Prostate gland (tissue), 2 donors: ENCODE measurements around the gene CD86. TPM values are rescaled to one million over a fixed set of nuclear protein-coding genes. Genes with fewer than 3 reads are reported as not detected.

ENCODE experiments used
- DNase-seq: peaks from one replicate; pipeline ENCODE4 v3.0.0-alpha.2; 2019; ENCODE audit warnings: low spot score
- H3K27ac ChIP-seq, 2 donors: fragments of 200-600 bp; sonication (generic); 2 replicates each; pipeline ENCODE4 v1.5.1; 2017 to 2019
- H3K27me3 ChIP-seq: fragments of 200-600 bp; sonication (generic); replicated peaks from 2 replicates; pipeline ENCODE4 v1.5.1; 2019; ENCODE audit not compliant: insufficient read depth
- H3K36me3 ChIP-seq, 2 donors: fragments of 200-600 bp; sonication (generic); 1 replicate in 1 of 2; 2 replicates in 1 of 2; pipeline versions ENCODE4 v1.5.1 to v1.8.1; 2017 to 2019
- H3K4me1 ChIP-seq: fragments of 200-600 bp; sonication (generic); replicated peaks from 2 replicates; pipeline ENCODE4 v1.5.1; 2019
- H3K4me3 ChIP-seq, 2 donors: fragments of 200-600 bp; sonication (generic); 2 replicates each; pipeline ENCODE4 v1.5.1; 2017 to 2019
- H3K9me3 ChIP-seq: fragments of 200-600 bp; sonication (generic); 2 replicates; pipeline ENCODE4 v1.5.1; 2017
- CTCF ChIP-seq, 4 experiments: fragments of 200-600 bp in 2 of 4; fragments of 450-650 bp in 2 of 4; sonication (generic) in 2 of 4; IDR thresholded peaks; 1 replicate in 3 of 4; 2 replicates in 1 of 4; pipeline ENCODE4 v1.5.1; 2016 to 2019; ENCODE audit warnings: antibody characterized with exemption in 4 of 4, mild to moderate bottlenecking in 2 of 4, moderate library complexity in 2 of 4
- POLR2A ChIP-seq: fragments of 450-650 bp; IDR thresholded peaks from one replicate; pipeline ENCODE4 v1.6.1; 2016; ENCODE audit warnings: antibody characterized with exemption, mild to moderate bottlenecking
- POLR2AphosphoS5 ChIP-seq: sonication (generic); formaldehyde crosslinking; IDR thresholded peaks from one replicate; pipeline ENCODE4 v1.6.1; 2017; ENCODE audit warnings: antibody characterized with exemption
- WGBS: methylation state at CpG from one replicate; pipeline ENCODE4 v1.1.5; 2018; 5-methylcytosine and 5-hydroxymethylcytosine counted together
- intact Hi-C: fragments of 100-400 bp; cut with DNase I; formaldehyde crosslinking; loops from one replicate; pipeline ENCODE4 v1.14.2; 2022
- total RNA-seq, 2 donors: library from RNA; depleted of rRNA; stranded (reverse); fragments of >200 nt; gene quantifications; one replicate each; pipeline ENCODE4 v1.1.0, GENCODE V29; 2016

The CD86 gene, protein sequence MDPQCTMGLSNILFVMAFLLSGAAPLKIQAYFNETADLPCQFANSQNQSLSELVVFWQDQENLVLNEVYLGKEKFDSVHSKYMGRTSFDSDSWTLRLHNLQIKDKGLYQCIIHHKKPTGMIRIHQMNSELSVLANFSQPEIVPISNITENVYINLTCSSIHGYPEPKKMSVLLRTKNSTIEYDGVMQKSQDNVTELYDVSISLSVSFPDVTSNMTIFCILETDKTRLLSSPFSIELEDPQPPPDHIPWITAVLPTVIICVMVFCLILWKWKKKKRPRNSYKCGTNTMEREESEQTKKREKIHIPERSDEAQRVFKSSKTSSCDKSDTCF
- 1 to 10 TPM in 1 of 2 donors, under 1 TPM in 1; 0.68 to 1.2 TPM for total RNA-seq

GRCh38 chr3:122055215-122055614, at the start of gene CD86:
Gene CD86 (plus strand): TSS chr3:122055362. CDS start chr3:122055490, 128 bp downstream.
- no peaks in the 10 kb centered on the region for H3K4me1 ChIP-seq
- intact Hi-C loops = no loop called here
- no peak within 1 kb of the TSS for H3K27ac ChIP-seq
- TF ChIP-seq CTCF (IDR thresholded peaks at IDR 0.05) (no peak), POLR2A (no peak), POLR2AphosphoS5 (no peak)
- no peak for DNase-seq
- H3K4me3 ChIP-seq = no peak within 1 kb of the TSS
- H3K9me3 ChIP-seq = no peaks in the 10 kb centered on the region
- H3K27me3 ChIP-seq = no peaks in the 10 kb centered on the region
- no peaks in the 10 kb centered on the region for H3K36me3 ChIP-seq
- WGBS = 45% methylated on average over 3 of the region's 3 CpGs

DNA sequence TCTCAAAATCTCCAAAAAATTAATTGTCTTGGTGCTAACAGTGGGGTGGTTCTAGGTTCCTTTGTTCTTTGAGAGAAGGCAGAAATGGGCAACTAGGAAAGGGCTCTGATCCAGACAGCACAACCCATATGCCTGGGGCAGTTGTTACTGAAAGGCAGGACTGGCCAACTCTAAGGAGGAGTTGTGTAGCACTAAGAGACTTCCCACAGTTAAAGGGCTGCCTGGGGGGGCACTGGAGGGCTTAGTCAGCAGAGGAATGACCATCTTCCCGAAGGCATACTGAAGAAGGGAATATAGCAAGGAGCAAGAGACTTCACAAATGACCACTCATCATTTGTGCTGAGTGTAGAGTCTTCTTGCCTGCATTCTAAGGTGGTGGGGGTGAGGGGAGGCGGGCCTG, 48.9 kb upstream of the CD86 start:
- Histone ChIP-seq H3K9me3 (no peaks in the 10 kb centered on the region), H3K4me1 (no peaks in the 10 kb centered on the region), H3K36me3 (no peaks in the 10 kb centered on the region), H3K4me3 (no peak overlapping the region), H3K27me3 (no peaks in the 10 kb centered on the region), H3K27ac (no peak overlapping the region)
- intact Hi-C loops = no loop called here
- TF ChIP-seq CTCF (IDR thresholded peaks at IDR 0.05) = no peak
- no peak for TF ChIP-seq POLR2A
- TF ChIP-seq POLR2AphosphoS5 = no peak
- WGBS = 82% methylated on average over 2 of the region's 2 CpGs
- DNase-seq = no peak

GRCh38 chr3:122008166-122008565, 47.0 kb upstream of the CD86 start:
- TF ChIP-seq POLR2AphosphoS5 = no peak
- no peak for TF ChIP-seq POLR2A
- TF ChIP-seq CTCF (IDR thresholded peaks at IDR 0.05) = no peak
- no peaks in the 10 kb centered on the region for H3K36me3 ChIP-seq
- H3K27ac ChIP-seq = no peak overlapping the region
- intact Hi-C loops = no loop called here
- no peak for DNase-seq
- no peaks in the 10 kb centered on the region for H3K9me3 ChIP-seq
- no peaks in the 10 kb centered on the region for H3K4me1 ChIP-seq
- no peak overlapping the region for H3K4me3 ChIP-seq
- WGBS = 97% methylated on average over 2 of the region's 2 CpGs
- no peaks in the 10 kb centered on the region for H3K27me3 ChIP-seq

- DNase-seq = no peak
- no peaks in the 10 kb centered on the region for H3K4me1 ChIP-seq
- no peak overlapping the region for H3K4me3 ChIP-seq
- WGBS = 82% methylated on average over 2 of the region's 2 CpGs
- no peak for TF ChIP-seq POLR2AphosphoS5
- TF ChIP-seq POLR2A = no peak
- no peak for TF ChIP-seq CTCF (IDR thresholded peaks at IDR 0.05)
- H3K27ac ChIP-seq = no peak overlapping the region
- no peaks in the 10 kb centered on the region for H3K9me3 ChIP-seq
- intact Hi-C loops = no loop called here
- H3K36me3 ChIP-seq = no peaks in the 10 kb centered on the region
- no peaks in the 10 kb centered on the region for H3K27me3 ChIP-seq
Observed at GRCh38 chr3:122010506-122010905, 44.7 kb upstream of the CD86 start.

DNA sequence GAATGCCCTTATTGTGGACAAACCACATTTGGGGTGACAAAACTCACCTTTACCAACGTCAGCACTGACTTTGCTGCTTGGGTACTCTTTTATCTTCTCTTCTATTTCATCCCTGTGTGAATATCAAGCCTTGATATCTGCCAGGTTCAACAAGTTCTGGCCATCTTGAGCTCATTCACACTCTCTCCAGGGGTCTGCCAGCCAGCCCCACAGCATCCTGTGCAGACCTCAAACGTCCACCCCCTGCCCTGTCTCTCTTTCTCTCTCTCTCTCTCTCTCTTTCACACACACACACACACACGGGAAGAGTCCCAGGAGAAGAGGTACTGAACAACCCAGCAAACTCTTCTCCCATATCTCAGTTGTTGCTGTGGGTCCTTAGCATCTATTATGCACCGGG, 43.8 kb upstream of the CD86 start:
- no peak for TF ChIP-seq POLR2AphosphoS5
- no peak for TF ChIP-seq CTCF (IDR thresholded peaks at IDR 0.05)
- no peak for TF ChIP-seq POLR2A
- Histone ChIP-seq H3K36me3 (no peaks in the 10 kb centered on the region), H3K4me1 (no peaks in the 10 kb centered on the region), H3K27me3 (no peaks in the 10 kb centered on the region), H3K4me3 (no peak overlapping the region), H3K27ac (no peak overlapping the region), H3K9me3 (no peaks in the 10 kb centered on the region)
- DNase-seq = no peak
- intact Hi-C loops = no loop called here
- WGBS = 60% methylated on average over 4 of the region's 4 CpGs
